H1 (cell line): ENCODE measurements around the gene DLK1. TPM values are rescaled to one million over a fixed set of nuclear protein-coding genes. Genes with fewer than 3 reads are reported as not detected.

Source experiments
- CTCF ChIA-PET: fragments of 300-600 bp; sonication (Branson Sonifier 250); formaldehyde crosslinking; loops from one replicate; lab custom pipeline; 2021; ENCODE audit not compliant: partially characterized antibody; lab: Charles Lee
- POLR2A ChIA-PET: fragments of 300-600 bp; sonication (Branson Sonifier 250); formaldehyde crosslinking; loops from one replicate; lab custom pipeline; 2021; ENCODE audit warnings: inconsistent platforms; ENCODE audit not compliant: partially characterized antibody; lab: Charles Lee
- DNase-seq, 2 experiments: peaks; one replicate each; pipeline versions ENCODE4 v3.0.0 to v3.0.0-alpha.2; 2010 to 2022; ENCODE audit warnings: low spot score in 2 of 2, low read depth in 1 of 2, mixed read lengths in 1 of 2
- FAIRE-seq: peaks from 2 replicates; lab custom pipeline; 2011; peaks lifted over from hg19 to GRCh38; lab: Jason Lieb, UNC
- H2AFZ ChIP-seq: 2 replicates; pipeline ENCODE4 v1.8.1; 2012; ENCODE audit warnings: low read length, inconsistent platforms
- H2AK5ac ChIP-seq: 2 replicates; pipeline ENCODE4 v1.6.1; 2013; ENCODE audit warnings: low read depth, low read length
- H2BK120ac ChIP-seq: replicated peaks from 2 replicates; pipeline ENCODE3; 2013; ENCODE audit warnings: low read depth, low read length, inconsistent platforms
- H2BK12ac ChIP-seq: 2 replicates; pipeline ENCODE4 v1.6.1; 2013; ENCODE audit warnings: low read depth, low read length
- H2BK15ac ChIP-seq: 2 replicates; pipeline ENCODE4 v1.6.1; 2013; ENCODE audit warnings: low read length
- H2BK20ac ChIP-seq: 2 replicates; pipeline ENCODE4 v1.6.1; 2013; ENCODE audit warnings: low read length
- H2BK5ac ChIP-seq: 2 replicates; pipeline ENCODE4 v1.6.1; 2013; ENCODE audit warnings: low read depth, low read length
- H3K14ac ChIP-seq: 2 replicates; pipeline ENCODE4 v1.6.1; 2013; ENCODE audit warnings: inconsistent platforms; ENCODE audit not compliant: insufficient read length
- H3K18ac ChIP-seq: 2 replicates; pipeline ENCODE4 v1.6.1; 2013; ENCODE audit warnings: low read length; ENCODE audit errors: extremely low read depth
- H3K23ac ChIP-seq: 2 replicates; pipeline ENCODE4 v1.6.1; 2013; ENCODE audit warnings: inconsistent platforms; ENCODE audit not compliant: insufficient read length
- H3K23me2 ChIP-seq: 2 replicates; pipeline ENCODE4 v1.6.1; 2013; ENCODE audit warnings: low read depth, low read length
- H3K27ac ChIP-seq: 2 replicates; pipeline ENCODE4 v1.6.1; 2011; ENCODE audit warnings: low read depth, low read length, inconsistent platforms
- H3K27me3 ChIP-seq, 4 experiments: replicated peaks in 1 of 4; 1 replicate in 1 of 4; 2 replicates in 3 of 4; pipeline versions ENCODE4 v1.6.1 to v1.8.1; 2011 to 2013; ENCODE audit warnings: low read length in 3 of 4, mild to moderate bottlenecking in 3 of 4, inconsistent platforms in 2 of 4, mixed read lengths in 2 of 4, moderate library complexity in 1 of 4; ENCODE audit not compliant: control insufficient read depth in 3 of 4, insufficient read depth in 3 of 4; ENCODE audit errors: extremely low read depth in 1 of 4
- H3K36me3 ChIP-seq, 4 experiments: 2 replicates each; pipeline versions ENCODE4 v1.6.1 to v1.8.1; 2011 to 2013; ENCODE audit warnings: mild to moderate bottlenecking in 4 of 4, low read length in 3 of 4, moderate library complexity in 2 of 4, control low read depth in 1 of 4, inconsistent platforms in 1 of 4; ENCODE audit not compliant: insufficient read depth in 4 of 4, control insufficient read depth in 2 of 4
- H3K4ac ChIP-seq: replicated peaks from 2 replicates; pipeline ENCODE3; 2013; ENCODE audit warnings: low read length, low read depth, mixed read lengths, inconsistent platforms; ENCODE audit not compliant: insufficient read length
- H3K4me1 ChIP-seq, 4 experiments: replicated peaks in 1 of 4; 1 replicate in 1 of 4; 2 replicates in 3 of 4; pipeline versions ENCODE4 v1.6.1 to v1.8.1; 2011 to 2013; ENCODE audit warnings: low read length in 3 of 4, inconsistent platforms in 2 of 4, mixed read lengths in 1 of 4; ENCODE audit not compliant: insufficient read depth in 4 of 4, control insufficient read depth in 3 of 4
- H3K4me2 ChIP-seq, 2 experiments: 2 replicates each; pipeline versions ENCODE4 v1.6.1 to v1.8.1; 2011 to 2013; ENCODE audit warnings: low read depth in 2 of 2, low read length in 2 of 2, control low read depth in 1 of 2, inconsistent platforms in 1 of 2, mild to moderate bottlenecking in 1 of 2; ENCODE audit not compliant: insufficient read depth in 1 of 2
- H3K4me3 ChIP-seq, 4 experiments: fragments of 200-600, 300-600 bp in 1 of 4; sonication (generic), shearing (Covaris generic), sonication (Bioruptor Twin) in 1 of 4; 2 replicates each; pipeline versions ENCODE4 v1.5.1 to v1.8.1; 2011 to 2016; ENCODE audit warnings: low read length in 4 of 4, low read depth in 3 of 4, control low read depth in 2 of 4, inconsistent platforms in 2 of 4, mild to moderate bottlenecking in 2 of 4, mixed read lengths in 1 of 4, moderate library complexity in 1 of 4; ENCODE audit not compliant: insufficient read depth in 2 of 4; ENCODE audit errors: extremely low read depth in 1 of 4
- H3K56ac ChIP-seq: replicated peaks from 2 replicates; pipeline ENCODE3; 2013; ENCODE audit warnings: low read depth, mild to moderate bottlenecking, mixed read lengths, low read length, inconsistent platforms; ENCODE audit not compliant: insufficient read length
- H3K79me1 ChIP-seq: 2 replicates; pipeline ENCODE4 v1.6.1; 2013; ENCODE audit warnings: low read depth, low read length, control low read depth
- H3K79me2 ChIP-seq, 2 experiments: 2 replicates each; pipeline versions ENCODE4 v1.6.1 to v1.8.1; 2012 to 2013; ENCODE audit warnings: low read length in 2 of 2, mild to moderate bottlenecking in 2 of 2, inconsistent platforms in 1 of 2; ENCODE audit not compliant: insufficient read depth in 2 of 2, control insufficient read depth in 1 of 2
- H3K9ac ChIP-seq, 4 experiments: replicated peaks in 1 of 4; 1 replicate in 1 of 4; 2 replicates in 3 of 4; pipeline versions ENCODE4 v1.6.1 to v1.8.1; 2011 to 2013; ENCODE audit warnings: low read depth in 3 of 4, low read length in 3 of 4, control low read depth in 2 of 4, mild to moderate bottlenecking in 2 of 4, moderate library complexity in 2 of 4, inconsistent platforms in 1 of 4; ENCODE audit errors: extremely low read depth in 1 of 4
- H3K9me3 ChIP-seq, 2 experiments: 2 replicates each; pipeline versions ENCODE4 v1.6.1 to v1.8.1; 2012 to 2013; ENCODE audit warnings: mild to moderate bottlenecking in 2 of 2, moderate library complexity in 2 of 2, control low read depth in 1 of 2, inconsistent platforms in 1 of 2, low read depth in 1 of 2, low read length in 1 of 2, mixed read lengths in 1 of 2; ENCODE audit not compliant: insufficient read depth in 2 of 2
- H4K20me1 ChIP-seq, 2 experiments: replicated peaks in 1 of 2; 2 replicates each; pipeline versions ENCODE3 to v1.8.1; 2011 to 2013; ENCODE audit warnings: inconsistent platforms in 2 of 2, low read length in 2 of 2, mild to moderate bottlenecking in 1 of 2; ENCODE audit not compliant: insufficient read depth in 2 of 2, control insufficient read depth in 1 of 2
- H4K5ac ChIP-seq: 2 replicates; pipeline ENCODE4 v1.6.1; 2013; ENCODE audit warnings: low read length, low read depth, mixed read lengths, inconsistent platforms; ENCODE audit not compliant: insufficient read length
- H4K8ac ChIP-seq: 2 replicates; pipeline ENCODE4 v1.8.0; 2013; ENCODE audit warnings: mild to moderate bottlenecking, moderate library complexity, low read length, inconsistent platforms; ENCODE audit not compliant: insufficient read depth; ENCODE audit errors: extremely low read depth
- H4K91ac ChIP-seq: replicated peaks from 2 replicates; pipeline ENCODE3; 2013; ENCODE audit warnings: low read length, mixed read lengths, inconsistent platforms; ENCODE audit not compliant: insufficient read length
- CBX8 ChIP-seq: fragments of 300-800, 300-1000 bp; sonication (generic); IDR thresholded peaks from 2 replicates; pipeline ENCODE4 v1.7.1; 2016; ENCODE audit warnings: low read depth, low read length, borderline replicate concordance
- CTBP2 ChIP-seq: IDR thresholded peaks from 2 replicates; pipeline ENCODE4 v1.7.0; 2011; ENCODE audit warnings: borderline replicate concordance, mild to moderate bottlenecking, moderate library complexity, mixed read lengths, low read length; ENCODE audit not compliant: insufficient read depth, insufficient read length
- EP300 ChIP-seq, 2 experiments: IDR thresholded peaks; 1 replicate in 1 of 2; 2 replicates in 1 of 2; pipeline ENCODE4 v1.6.1; 2011 to 2012; ENCODE audit warnings: low read depth in 2 of 2, low read length in 2 of 2, mild to moderate bottlenecking in 2 of 2, borderline replicate concordance in 1 of 2, inconsistent platforms in 1 of 2, moderate library complexity in 1 of 2
- EZH2 ChIP-seq: fragments of 200-600 bp; sonication (generic); IDR thresholded peaks from 2 replicates; pipeline ENCODE4 v1.7.1; 2012; ENCODE audit warnings: low read depth, mild to moderate bottlenecking, moderate library complexity, low read length, inconsistent platforms; ENCODE audit not compliant: severe bottlenecking
- HDAC2 ChIP-seq, 2 experiments: fragments of 300-600 bp in 1 of 2; sonication (generic) in 1 of 2; IDR thresholded peaks; 2 replicates each; pipeline ENCODE4 v1.6.1; 2011 to 2012; ENCODE audit warnings: low read depth in 2 of 2, low read length in 2 of 2, mild to moderate bottlenecking in 2 of 2, moderate library complexity in 2 of 2, borderline replicate concordance in 1 of 2, inconsistent platforms in 1 of 2
- KDM1A ChIP-seq: fragments of 200-600, 300-600 bp; sonication (generic); IDR thresholded peaks from 2 replicates; pipeline ENCODE4 v1.7.1; 2016; ENCODE audit warnings: mild to moderate bottlenecking, low read length, borderline replicate concordance
- KDM5A ChIP-seq: fragments of 200-600 bp; IDR thresholded peaks from 2 replicates; pipeline ENCODE4 v1.7.1; 2012; ENCODE audit warnings: mild to moderate bottlenecking, low read length, inconsistent platforms, mixed read lengths
- POLR2AphosphoS5 ChIP-seq: IDR thresholded peaks from 2 replicates; pipeline ENCODE4 v1.6.1; 2011; ENCODE audit warnings: low read depth, low read length
- SP4 ChIP-seq: IDR thresholded peaks from 2 replicates; pipeline ENCODE4 v1.6.1; 2012; ENCODE audit warnings: low read length, inconsistent platforms
- SUZ12 ChIP-seq: fragments of 200-600 bp; sonication (generic); IDR thresholded peaks from 2 replicates; pipeline ENCODE4 v1.6.1; 2012; ENCODE audit warnings: mild to moderate bottlenecking, inconsistent platforms, low read length, moderate library complexity, mixed read lengths
- USF2 ChIP-seq: IDR thresholded peaks from 2 replicates; pipeline ENCODE4 v1.6.1; 2011; ENCODE audit warnings: low read length, improper control_type of control experiment
- WGBS, 2 experiments: shearing (Covaris generic) in 1 of 2; methylation state at CpG; one replicate each; pipeline versions ENCODE4 v1.1.6 to v1.1.7; 2013 to 2015; ENCODE audit warnings: low lambda C conversion rate in 2 of 2, mixed read lengths in 2 of 2, inconsistent platforms in 1 of 2, low coverage in 1 of 2, missing lambda C conversion rate in 1 of 2; ENCODE audit not compliant: insufficient replicate concordance in 2 of 2, insufficient coverage in 1 of 2, insufficient read length in 1 of 2; ENCODE audit errors: extremely low coverage in 1 of 2, missing lambda C conversion rate in 1 of 2; 5-methylcytosine and 5-hydroxymethylcytosine counted together
- polyA plus RNA-seq, 7 experiments: library from polyadenylated mRNA; depleted of rRNA in 3 of 7; stranded (reverse) in 5 of 7; unstranded in 2 of 7; fragments of >200 nt in 5 of 7; fragments of 200-250 nt in 2 of 7; gene quantifications; 1 replicate in 5 of 7; 2 replicates in 1 of 7; 4 replicates in 1 of 7; pipeline versions ENCODE4 v1.2.1 to v1.2.3, GENCODE V29; 2011 to 2013; ENCODE audit warnings: missing spikeins in 2 of 7, mixed read lengths in 2 of 7
- total RNA-seq: library from RNA; stranded (reverse); fragmentation: NEBNext Ultra II Directional; extraction: Animal tissue kit (Norgen Biotek cat#: 25700); gene quantifications from 2 replicates; pipeline ENCODE4 v1.2.1, GENCODE V29; 2021

Gene DLK1
- total and polyA plus RNA-seq, 2 of the 8 experiments (the other 6 are each of a cell fraction or from before 2014, with no cell fraction given) = 1.3 to 2.4 TPM

GRCh38 chr14:100749967-100750597 lies 23.4 kb downstream of the DLK1 start:
- no peaks in the 10 kb centered on the region for H3K79me1 ChIP-seq
- DNase-seq (no peak), FAIRE-seq (no peak)
- H4K5ac ChIP-seq = no peak overlapping the region
- no peaks in the 10 kb centered on the region for H3K79me2 ChIP-seq
- CTCF ChIA-PET = interaction anchor here (0.7 kb wide), 1 partner anchor 12 kb away, joined by 3 read pairs; no protein-coding TSS in a partner anchor
- WGBS, 2 experiments = 90% methylated on average over 10 of the region's 10 CpGs; no CpG with 5 or more reads in 1 of the 2 experiments
- no peaks in the 10 kb centered on the region for H3K4me1 ChIP-seq
- 0 out of 4 replicates have a peak, but pooled peaks cover 0 to 4% of the 10 kb centered on the region in 2 experiments for H3K9me3 ChIP-seq
- no peak overlapping the region for H3K4me3 ChIP-seq
- H2BK120ac ChIP-seq = no peak overlapping the region
- H3K18ac ChIP-seq = no peak overlapping the region
- H2BK5ac ChIP-seq = no peak overlapping the region
- no peak overlapping the region for H3K14ac ChIP-seq
- H3K23ac ChIP-seq = no peak overlapping the region
- H2AFZ ChIP-seq = no peak overlapping the region
- H3K36me3 ChIP-seq = no peaks in the 10 kb centered on the region
- no peak overlapping the region for H2AK5ac ChIP-seq
- H4K8ac ChIP-seq = no peak overlapping the region
- POLR2A ChIA-PET = no interaction called here
- H3K4ac ChIP-seq = no peak overlapping the region
- H3K27me3 ChIP-seq = no peaks in the 10 kb centered on the region
- no peak overlapping the region for H2BK12ac ChIP-seq
- H4K91ac ChIP-seq = no peak overlapping the region
- H3K23me2 ChIP-seq = no peaks in the 10 kb centered on the region
- no peaks in the 10 kb centered on the region for H4K20me1 ChIP-seq
- H2BK15ac ChIP-seq = no peak overlapping the region
- no peak overlapping the region for H3K27ac ChIP-seq
- no peak overlapping the region for H2BK20ac ChIP-seq
- H3K9ac ChIP-seq = no peak overlapping the region
- no peak overlapping the region for H3K56ac ChIP-seq
- no peak overlapping the region for H3K4me2 ChIP-seq
- TF ChIP-seq EP300 (IDR thresholded peaks at IDR 0.05; ENCODE audit: borderline replicate concordance in 1 of 2, low read depth in 2 of 2, low read length in 2 of 2) (no peak), CTBP2 (no peak), USF2 (no peak), SP4 (no peak), KDM5A (no peak), POLR2AphosphoS5 (no peak), HDAC2 (IDR thresholded peaks at IDR 0.05; ENCODE audit: borderline replicate concordance in 1 of 2, low read depth in 2 of 2, low read length in 2 of 2) (no peak), EZH2 (no peak), KDM1A (no peak), CBX8 (no peak), SUZ12 (no peak)
